OCI-LY1 (cell line): ENCODE data around the gene PPP2R5B.
A peak's percentile ranks its signal among the peaks of the same experiment; 100 is the strongest.

Source experiments
- H2AFZ ChIP-seq: fragments of 200-600 bp; sonication (generic), shearing (Covaris generic); 2 replicates; pipeline ENCODE4 v1.6.0; 2014; ENCODE audit warnings: antibody characterized with exemption, mild to moderate bottlenecking, low read length
- H3F3A ChIP-seq: fragments of 200-600 bp; sonication (generic), shearing (Covaris generic); 2 replicates; pipeline ENCODE4 v1.6.0; 2014; ENCODE audit warnings: mild to moderate bottlenecking, antibody characterized with exemption, low read length, moderate library complexity; ENCODE audit not compliant: insufficient read depth
- H3K27ac ChIP-seq: fragments of 200-600 bp; sonication (generic); 2 replicates; pipeline ENCODE4 v1.5.1; 2014; ENCODE audit warnings: low read length, mixed run types, mild to moderate bottlenecking, low read depth; ENCODE audit not compliant: poor library complexity, severe bottlenecking
- H3K27me3 ChIP-seq: fragments of 200-600 bp; sonication (generic); 2 replicates; pipeline ENCODE4 v1.6.0; 2014; ENCODE audit warnings: antibody characterized with exemption, mild to moderate bottlenecking, low read length, moderate library complexity; ENCODE audit not compliant: insufficient read depth
- H3K36me3 ChIP-seq: fragments of 200-600 bp; sonication (generic); 2 replicates; pipeline ENCODE4 v1.6.1; 2014; ENCODE audit warnings: mild to moderate bottlenecking, antibody characterized with exemption, low read length, moderate library complexity, mixed read lengths; ENCODE audit not compliant: insufficient read depth
- H3K4me1 ChIP-seq: fragments of 200-600 bp; sonication (generic); 2 replicates; pipeline ENCODE4 v1.5.1; 2014; ENCODE audit warnings: mild to moderate bottlenecking, low read length, moderate library complexity; ENCODE audit not compliant: insufficient read depth, severe bottlenecking
- H3K4me2 ChIP-seq: fragments of 200-600 bp; sonication (generic), shearing (Covaris generic); 2 replicates; pipeline ENCODE4 v1.6.1; 2014; ENCODE audit warnings: low read length
- H3K4me3 ChIP-seq: fragments of 200-600 bp; sonication (generic); 2 replicates; pipeline ENCODE4 v1.5.1; 2014; ENCODE audit warnings: low read length, low read depth, mild to moderate bottlenecking, mixed read lengths; ENCODE audit not compliant: poor library complexity, severe bottlenecking
- H3K79me2 ChIP-seq: fragments of 200-600 bp; shearing (Covaris generic); 2 replicates; pipeline ENCODE4 v1.6.1; 2016; ENCODE audit warnings: mixed run types, low read length, mixed read lengths; ENCODE audit not compliant: insufficient read depth
- H3K9ac ChIP-seq: fragments of 200-600 bp; sonication (generic), shearing (Covaris generic); 2 replicates; pipeline ENCODE4 v1.6.1; 2014; ENCODE audit warnings: mild to moderate bottlenecking, low read length, mixed read lengths
- H3K9me2 ChIP-seq: fragments of 200-600 bp; sonication (generic), shearing (Covaris generic); 2 replicates; pipeline ENCODE4 v1.6.1; 2014; ENCODE audit warnings: low read depth, mild to moderate bottlenecking, low read length, mixed read lengths
- H3K9me3 ChIP-seq: fragments of 200-600 bp; shearing (Covaris generic); 2 replicates; pipeline ENCODE4 v1.6.1; 2014; ENCODE audit warnings: low read length, mixed read lengths
- H4K20me1 ChIP-seq: fragments of 200-600 bp; sonication (generic), shearing (Covaris generic); 2 replicates; pipeline ENCODE4 v1.6.0; 2016; ENCODE audit warnings: mild to moderate bottlenecking, low read length; ENCODE audit not compliant: insufficient read depth
- CTCF ChIP-seq: fragments of 200-600 bp; sonication (generic), shearing (Covaris generic); IDR thresholded peaks from 2 replicates; pipeline ENCODE4 v1.5.1; 2017; ENCODE audit warnings: mild to moderate bottlenecking, antibody characterized with exemption, low read length, moderate library complexity, mixed read lengths
- EZH2 ChIP-seq: fragments of 200-600 bp; sonication (generic), shearing (Covaris generic); IDR thresholded peaks from 2 replicates; pipeline ENCODE4 v1.8.0; 2017; ENCODE audit warnings: borderline replicate concordance, mixed run types, mild to moderate bottlenecking, antibody characterized with exemption, low read length, moderate library complexity, mixed read lengths

The PPP2R5B gene

GRCh38 chr11:64894070-64894811 is 30.2 kb upstream of the PPP2R5B start:
- Histone ChIP-seq H4K20me1 (no peaks in the 10 kb centered on the region), H3K9ac (no peak overlapping the region), H3K27me3 (no peaks in the 10 kb centered on the region), H3K9me3 (no peaks in the 10 kb centered on the region), H3F3A (no peaks in the 10 kb centered on the region), H3K36me3 (peaks cover 22% of the 10 kb centered on the region), H3K79me2 (no peaks in the 10 kb centered on the region), H3K27ac (no peak overlapping the region), H2AFZ (no peak overlapping the region), H3K4me3 (no peak overlapping the region), H3K9me2 (no peaks in the 10 kb centered on the region), H3K4me1 (peaks cover 14% of the 10 kb centered on the region), H3K4me2 (no peak overlapping the region)
- TF ChIP-seq EZH2 (no peak), CTCF (peak; percentile 97)

DNA sequence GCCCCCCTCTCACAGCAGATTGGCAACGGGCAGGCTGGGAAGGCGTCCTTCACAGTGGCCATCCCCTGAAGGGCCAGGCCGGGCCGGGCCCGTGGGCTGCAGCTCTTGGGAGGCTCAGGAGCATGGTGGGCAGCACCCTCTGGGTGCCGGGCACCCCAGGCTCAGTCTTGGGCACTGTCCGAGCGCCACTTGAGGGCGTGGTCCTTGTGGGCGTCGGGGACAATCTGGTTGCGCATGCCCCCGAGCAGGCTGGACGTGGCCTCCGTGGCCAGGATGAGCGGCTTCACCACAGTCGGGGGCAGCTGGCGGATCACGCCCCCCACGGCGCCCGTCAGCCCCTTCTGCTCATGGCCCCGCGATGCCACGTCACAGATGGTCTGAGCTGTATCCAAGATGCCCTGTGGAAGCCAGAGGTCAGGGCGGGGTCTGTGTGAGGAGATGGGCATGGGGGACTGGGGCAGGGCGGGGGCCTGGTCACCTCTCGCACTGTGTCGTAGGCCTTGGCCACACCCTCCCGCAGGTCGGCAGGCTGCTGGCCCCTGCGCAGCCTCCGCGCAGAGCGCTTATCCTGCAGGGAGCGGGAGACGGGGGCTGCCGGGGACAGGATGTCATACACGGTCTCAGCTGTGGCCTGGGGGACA is 29.6 kb upstream of the PPP2R5B start:
- no peak for TF ChIP-seq EZH2
- no peak for TF ChIP-seq CTCF
- Histone ChIP-seq H3F3A (no peaks in the 10 kb centered on the region), H2AFZ (no peak overlapping the region), H3K9me3 (no peaks in the 10 kb centered on the region), H3K27me3 (no peaks in the 10 kb centered on the region), H3K4me3 (no peak overlapping the region), H3K36me3 (peaks cover 27% of the 10 kb centered on the region), H3K9ac (no peak overlapping the region), H3K9me2 (no peaks in the 10 kb centered on the region), H3K4me2 (no peak overlapping the region), H4K20me1 (no peaks in the 10 kb centered on the region), H3K27ac (no peak overlapping the region), H3K79me2 (no peaks in the 10 kb centered on the region), H3K4me1 (peaks cover 14% of the 10 kb centered on the region)

DNA sequence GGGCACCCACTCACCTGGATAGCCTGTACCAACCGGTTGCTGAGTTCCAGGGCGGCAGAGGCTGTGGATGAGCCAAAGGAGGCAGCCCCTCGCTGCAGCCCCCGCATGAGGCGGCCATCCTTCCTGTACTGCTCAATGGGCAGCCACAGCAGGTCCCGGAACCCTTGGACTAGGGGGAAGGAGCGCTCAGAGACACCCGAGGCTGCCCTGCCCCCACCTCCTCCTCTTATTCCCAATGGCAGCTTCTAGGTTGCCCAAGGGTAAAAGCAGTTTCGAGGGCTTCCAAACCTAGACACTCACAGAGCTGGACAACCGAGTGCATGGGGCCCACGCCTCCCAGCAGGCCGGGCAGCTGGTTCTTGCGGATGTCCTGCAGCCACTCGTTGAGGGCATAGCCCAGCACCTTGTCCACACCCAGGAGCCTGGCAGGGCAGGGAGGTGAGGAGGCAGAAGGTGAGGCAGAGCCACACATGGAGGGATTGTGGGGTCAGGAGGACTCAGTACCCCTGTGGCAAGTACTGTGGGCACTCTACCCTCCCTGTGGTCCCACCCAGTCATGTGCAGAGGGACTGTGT is 28.0 kb upstream of the PPP2R5B start:
- no peak overlapping the region for H3K4me3 ChIP-seq
- H3K4me1 ChIP-seq: peaks cover 21% of the 10 kb centered on the region
- H3K79me2 ChIP-seq: no peaks in the 10 kb centered on the region
- TF ChIP-seq EZH2: no peak
- no peak overlapping the region for H3K9ac ChIP-seq
- peaks cover 32% of the 10 kb centered on the region for H3K36me3 ChIP-seq
- H3K9me3 ChIP-seq: no peaks in the 10 kb centered on the region
- H3F3A ChIP-seq: no peaks in the 10 kb centered on the region
- no peaks in the 10 kb centered on the region for H4K20me1 ChIP-seq
- no peaks in the 10 kb centered on the region for H3K27me3 ChIP-seq
- no peak overlapping the region for H2AFZ ChIP-seq
- no peak overlapping the region for H3K4me2 ChIP-seq
- H3K27ac ChIP-seq: no peak overlapping the region
- H3K9me2 ChIP-seq: no peaks in the 10 kb centered on the region
